NCI-H510A treated with DMSO at 0.1 percent for 48 hours (cell line): Measurements from ENCODE around the gene CCDC50.

ENCODE experiments used
- DNase-seq: peaks from one replicate; lab custom pipeline; 2025; lab: John Stamatoyannopoulos, UW

CCDC50 gene

GRCh38 chr3:191428177-191428576 lies 99.0 kb downstream of the CCDC50 start:
- no peak for DNase-seq

- no peak for DNase-seq
Measured at GRCh38 chr3:191430103-191430502, 100.9 kb downstream of the CCDC50 start.

- no peak for DNase-seq
Measured at GRCh38 chr3:191431160-191431822, 102.1 kb downstream of the CCDC50 start.

GRCh38 chr3:191432162-191432561 lies 103.0 kb downstream of the CCDC50 start:
- DNase-seq: no peak

- no peak for DNase-seq
Measured at GRCh38 chr3:191434024-191434423, 104.8 kb downstream of the CCDC50 start.

GRCh38 chr3:191435981-191436380 lies 106.8 kb downstream of the CCDC50 start:
- DNase-seq: no peak

GRCh38 chr3:191438150-191438814 lies 109.1 kb downstream of the CCDC50 start:
- DNase-seq: no peak

- no peak for DNase-seq
Measured at GRCh38 chr3:191440532-191440931, 111.3 kb downstream of the CCDC50 start.

- no peak for DNase-seq
Measured at GRCh38 chr3:191441687-191442086, 112.5 kb downstream of the CCDC50 start.

- DNase-seq: no peak
Measured at GRCh38 chr3:191444569-191444968, 115.4 kb downstream of the CCDC50 start.
